ENCODE results near the gene NAALADL1. TPM values are rescaled to one million over a fixed set of nuclear protein-coding genes. Genes with fewer than 3 reads are reported as not detected.

The NAALADL1 gene
- total RNA-seq, 4 donors from 2014 or later: 2.9 to 26.3 (median 16.4) TPM

GRCh38 chr11:65036931-65037330 is 21.4 kb downstream of the NAALADL1 start:
- TF ChIP-seq CTCF (IDR thresholded peaks at IDR 0.05; ENCODE audit: low read depth): no peak

- TF ChIP-seq CTCF (IDR thresholded peaks at IDR 0.05; ENCODE audit: low read depth): no peak
Measured at GRCh38 chr11:65035579-65035978, 22.8 kb downstream of the NAALADL1 start.

- no peak for TF ChIP-seq CTCF (IDR thresholded peaks at IDR 0.05; ENCODE audit: low read depth)
Measured at GRCh38 chr11:65034423-65034822, 23.9 kb downstream of the NAALADL1 start.

- no peak for TF ChIP-seq CTCF (IDR thresholded peaks at IDR 0.05; ENCODE audit: low read depth)
Measured at GRCh38 chr11:65032216-65032615, 26.1 kb downstream of the NAALADL1 start.

- TF ChIP-seq CTCF (IDR thresholded peaks at IDR 0.05; ENCODE audit: low read depth): no peak
Measured at GRCh38 chr11:65027213-65028067, 30.9 kb downstream of the NAALADL1 start, which contains the start of gene SNX15. Gene SNX15 (plus strand): TSS chr11:65027439. CDS start chr11:65027538, 99 bp downstream.

GRCh38 chr11:65026810-65027209 is 31.5 kb downstream of the NAALADL1 start:
- no peak for TF ChIP-seq CTCF (IDR thresholded peaks at IDR 0.05; ENCODE audit: low read depth)

- TF ChIP-seq CTCF (IDR thresholded peaks at IDR 0.05; ENCODE audit: low read depth): no peak
Measured at GRCh38 chr11:65021509-65021908, 36.8 kb downstream of the NAALADL1 start.
